HG02870 (cell line): Measurements from ENCODE around the gene IQCH.
A peak's percentile ranks its signal among the peaks of the same experiment; 100 is the strongest.

Source experiments
- ATAC-seq: cut with Tn5 transposase; IDR thresholded peaks from one replicate; pipeline ENCODE4 v1.9.1; 2021; ENCODE audit warnings: mild to moderate bottlenecking, moderate library complexity; ENCODE audit not compliant: unreplicated experiment

IQCH gene

GRCh38 chr15:67521029-67521782, 266.6 kb downstream of the IQCH start, which contains the start of gene C15orf61:
C15orf61 (plus strand) TSS chr15:67521131; CDS start chr15:67521249, 118 bp downstream.
- peak; percentile 72 for ATAC-seq

GRCh38 chr15:67521783-67522568, 267.4 kb downstream of the IQCH start:
- peak; percentile 8 for ATAC-seq

- no peak for ATAC-seq
Observed at GRCh38 chr15:67523330-67523729, 268.7 kb downstream of the IQCH start.

- no peak for ATAC-seq
Observed at GRCh38 chr15:67524235-67524634, 269.6 kb downstream of the IQCH start.

- ATAC-seq: no peak
Observed at GRCh38 chr15:67528513-67528912, 273.9 kb downstream of the IQCH start.

- no peak for ATAC-seq
Observed at GRCh38 chr15:67531379-67531914, 276.9 kb downstream of the IQCH start.

GRCh38 chr15:67533873-67534272, 279.3 kb downstream of the IQCH start:
- no peak for ATAC-seq

GRCh38 chr15:67534360-67534759, 279.8 kb downstream of the IQCH start:
- no peak for ATAC-seq

- no peak for ATAC-seq
Observed at GRCh38 chr15:67537771-67538170, 283.2 kb downstream of the IQCH start.

- ATAC-seq: no peak
Observed at GRCh38 chr15:67542420-67543347, 288.1 kb downstream of the IQCH start, which contains the start of gene MAP2K5. MAP2K5 (plus strand) TSS chr15:67542703; CDS start chr15:67543336, 633 bp downstream.

GRCh38 chr15:67543348-67543718, 288.7 kb downstream of the IQCH start:
- ATAC-seq: no peak

- ATAC-seq: no peak
Observed at GRCh38 chr15:67544475-67544874, 289.9 kb downstream of the IQCH start.

- no peak for ATAC-seq
Observed at GRCh38 chr15:67545864-67546263, 291.3 kb downstream of the IQCH start.

- no peak for ATAC-seq
Observed at GRCh38 chr15:67547064-67547463, 292.5 kb downstream of the IQCH start.

GRCh38 chr15:67547836-67548235, 293.2 kb downstream of the IQCH start:
- no peak for ATAC-seq

- ATAC-seq: no peak
Observed at GRCh38 chr15:67548236-67548852, 293.8 kb downstream of the IQCH start.

GRCh38 chr15:67548862-67549651, 294.5 kb downstream of the IQCH start:
- no peak for ATAC-seq

GRCh38 chr15:67549736-67550135, 295.1 kb downstream of the IQCH start:
- ATAC-seq: no peak

- no peak for ATAC-seq
Observed at GRCh38 chr15:67550522-67550921, 295.9 kb downstream of the IQCH start.
